HCT116 (cell line): ENCODE results near the gene IL1RAPL1.

Source experiments
- CTCF ChIP-seq, 3 experiments: fragments of 200-600 bp in 1 of 3; sonication (generic) in 1 of 3; IDR thresholded peaks in 2 of 3; conservative IDR thresholded peaks in 1 of 3; 2 replicates each; pipeline ENCODE4 v1.5.1; 2012 to 2017; ENCODE audit warnings: low read depth in 2 of 3, low read length in 2 of 3, antibody characterized with exemption in 1 of 3, borderline replicate concordance in 1 of 3, control low read depth in 1 of 3, mild to moderate bottlenecking in 1 of 3, mixed read lengths in 1 of 3, mixed run types in 1 of 3, moderate library complexity in 1 of 3; ENCODE audit not compliant: insufficient read depth in 1 of 3
- RAD21 ChIP-seq: IDR thresholded peaks from 2 replicates; pipeline ENCODE4 v1.6.1; 2012; ENCODE audit warnings: low read depth, mild to moderate bottlenecking
- ZFX ChIP-seq: fragments of 450-650 bp; IDR thresholded peaks from 2 replicates; pipeline ENCODE4 v1.6.1; 2017

- TF ChIP-seq CTCF (IDR thresholded peaks at IDR 0.05 in 2 of 3, conservative IDR thresholded peaks at IDR 0.05 in 1 of 3; ENCODE audit: borderline replicate concordance in 1 of 3, insufficient read depth in 1 of 3, low read depth in 2 of 3, low read length in 2 of 3): no peak
- TF ChIP-seq ZFX: no peak
- no peak for TF ChIP-seq RAD21
Measured at GRCh38 chrX:29965634-29966033, 1378.4 kb downstream of the IL1RAPL1 start.
